ENCODE data around the gene SUSD2.
"Not testable (repeated sequence)": the region's sequence is repeated elsewhere in the genome, so short reads cannot be mapped to it uniquely, and the experiment has no call there.

SUSD2 gene

GRCh38 chr22:24181088-24181995 is at the start of gene SUSD2:
Gene SUSD2, plus strand, starts transcription at chr22:24181487. Its CDS starts 33 bp downstream, at chr22:24181520.
- DNase-seq: no peak

GRCh38 chr22:24133187-24133965 is 47.9 kb upstream of the SUSD2 start:
- no peak for DNase-seq

- DNase-seq: no peak
Observed at GRCh38 chr22:24134090-24134846, 47.0 kb upstream of the SUSD2 start.

- not testable (repeated sequence) for DNase-seq
Observed at GRCh38 chr22:24136533-24136932, 44.8 kb upstream of the SUSD2 start.

GRCh38 chr22:24137595-24137994 is 43.7 kb upstream of the SUSD2 start:
- DNase-seq: no peak

GRCh38 chr22:24138649-24139420 is 42.5 kb upstream of the SUSD2 start:
- DNase-seq: no peak

- DNase-seq: no peak
Observed at GRCh38 chr22:24140357-24140756, 40.9 kb upstream of the SUSD2 start.

GRCh38 chr22:24141586-24141985 is 39.7 kb upstream of the SUSD2 start:
- no peak for DNase-seq

- no peak for DNase-seq
Observed at GRCh38 chr22:24142241-24142640, 39.0 kb upstream of the SUSD2 start.

- DNase-seq: no peak
Observed at GRCh38 chr22:24142831-24143230, 38.5 kb upstream of the SUSD2 start.

- no peak for DNase-seq
Observed at GRCh38 chr22:24144056-24144777, 37.1 kb upstream of the SUSD2 start.

GRCh38 chr22:24144778-24145085 is 36.6 kb upstream of the SUSD2 start:
- DNase-seq: no peak

GRCh38 chr22:24145446-24146193 is 35.7 kb upstream of the SUSD2 start:
- no peak for DNase-seq

GRCh38 chr22:24146194-24146616 is 35.1 kb upstream of the SUSD2 start:
- peak; percentile 40 for DNase-seq

- DNase-seq: no peak
Observed at GRCh38 chr22:24146791-24147353, 34.4 kb upstream of the SUSD2 start.

- DNase-seq: no peak
Observed at GRCh38 chr22:24147666-24148065, 33.6 kb upstream of the SUSD2 start.

GRCh38 chr22:24148266-24149197 is 32.8 kb upstream of the SUSD2 start:
- no peak for DNase-seq

GRCh38 chr22:24149198-24149590 is 32.1 kb upstream of the SUSD2 start:
- DNase-seq: no peak

- no peak for DNase-seq
Observed at GRCh38 chr22:24153353-24153752, 27.9 kb upstream of the SUSD2 start.

- DNase-seq: no peak
Observed at GRCh38 chr22:24153959-24154358, 27.3 kb upstream of the SUSD2 start.
